GM21390 (cell line): ENCODE data around the gene LEF1.
"Not testable (repeated sequence)": the region's sequence is repeated elsewhere in the genome, so short reads cannot be mapped to it uniquely, and the experiment has no call there.

ENCODE experiments used
- ATAC-seq: cut with Tn5 transposase; IDR thresholded peaks from one replicate; pipeline ENCODE4 v1.9.1; 2021; ENCODE audit not compliant: unreplicated experiment

The LEF1 gene

DNA sequence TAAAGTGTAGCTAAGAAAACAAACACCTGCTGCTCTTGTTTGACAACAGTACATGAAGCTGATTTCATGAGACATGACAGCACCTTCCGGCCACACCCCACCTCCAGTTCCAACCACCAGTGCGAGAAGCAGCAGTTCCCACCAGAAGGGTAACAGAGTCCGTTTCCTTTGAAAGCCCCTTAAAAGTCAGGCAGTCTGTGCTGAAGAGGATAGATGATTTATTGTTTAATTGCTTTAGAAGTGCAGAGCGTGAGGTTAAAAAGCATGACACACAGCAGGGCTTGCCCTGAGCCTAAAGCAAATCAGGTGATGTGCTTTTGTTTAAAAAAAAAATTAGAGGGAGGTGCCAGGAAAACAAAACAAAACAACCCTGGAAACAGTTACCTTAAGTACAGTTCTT is 96.4 kb downstream of the LEF1 start:
- peak; percentile 75 for ATAC-seq

DNA sequence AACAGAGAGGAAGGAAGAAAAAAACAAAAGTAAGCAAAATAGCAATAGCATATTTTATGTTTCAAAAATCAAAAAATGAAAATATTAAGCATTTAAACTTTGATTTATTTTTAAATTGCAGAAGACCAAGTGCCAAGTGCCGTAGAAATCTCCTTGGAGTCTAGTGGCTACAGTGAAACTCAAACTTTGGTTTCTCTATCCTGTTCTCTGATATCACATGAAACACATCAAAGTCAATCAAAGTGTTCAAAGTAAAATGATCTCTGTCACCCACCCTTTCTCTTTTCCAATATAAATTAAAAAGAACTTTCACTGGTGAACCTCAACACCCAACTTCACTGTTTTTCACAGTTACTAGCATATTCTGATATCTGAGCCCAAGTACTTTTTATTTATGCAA is 98.0 kb downstream of the LEF1 start:
- no peak for ATAC-seq

DNA sequence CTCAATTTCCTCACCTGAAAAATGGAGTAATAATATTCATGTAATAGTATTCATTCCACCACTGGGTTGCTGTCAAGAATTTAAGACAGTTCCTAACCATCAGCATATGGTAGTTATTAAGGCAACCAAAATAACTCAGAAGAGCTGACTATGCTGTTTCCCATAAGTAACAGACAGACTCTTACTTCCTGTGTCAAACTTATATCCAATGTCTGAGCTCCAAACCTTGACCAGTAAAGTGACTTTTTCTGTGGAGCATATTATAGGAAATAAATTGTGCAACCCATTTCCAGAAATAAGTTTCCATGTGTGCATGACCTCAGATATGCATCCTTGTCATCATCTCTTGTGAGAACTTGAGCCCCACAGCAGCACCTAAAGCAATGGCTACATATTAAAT is 100.3 kb downstream of the LEF1 start:
- no peak for ATAC-seq

GRCh38 chr4:108060686-108061321 is 107.9 kb downstream of the LEF1 start:
- ATAC-seq: no peak

DNA sequence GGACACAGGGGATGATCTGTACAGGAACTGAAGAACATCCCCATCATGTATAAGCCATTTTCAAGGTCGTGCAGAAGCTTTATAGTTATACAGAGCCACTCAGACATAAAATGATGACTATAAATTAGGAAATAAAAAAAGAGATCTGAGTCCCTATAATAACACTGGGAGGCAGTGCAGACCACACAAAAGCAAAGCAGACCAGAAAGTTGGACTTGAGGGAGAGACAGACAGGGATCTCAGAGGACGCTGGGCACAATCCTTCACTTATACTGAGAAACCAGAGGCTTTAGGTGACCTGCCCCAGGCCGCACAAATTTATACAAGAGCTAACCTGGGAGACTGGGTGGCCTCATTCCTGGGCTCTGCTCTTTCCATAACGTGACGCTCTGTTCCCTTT is 108.6 kb downstream of the LEF1 start:
- no peak for ATAC-seq

GRCh38 chr4:108058685-108059440 is 109.9 kb downstream of the LEF1 start:
- ATAC-seq: no peak

DNA sequence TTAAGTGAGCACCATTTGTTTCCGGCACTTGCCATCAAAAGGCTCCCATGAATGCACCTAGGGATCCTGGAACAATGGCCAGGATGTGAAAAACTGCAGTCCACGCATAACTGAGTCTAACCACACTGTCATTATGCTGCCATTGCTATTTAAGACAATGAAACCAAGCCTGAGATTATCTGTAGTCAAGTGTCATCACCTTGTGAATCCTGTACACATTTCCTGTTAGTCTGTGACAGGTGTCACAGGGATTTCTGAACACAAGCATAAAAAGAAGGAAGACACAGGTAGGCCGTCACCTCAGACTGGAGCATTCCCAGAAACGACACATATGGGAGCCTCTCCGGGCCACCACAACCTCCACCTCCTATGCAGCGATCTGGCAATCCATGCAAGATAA is 112.3 kb downstream of the LEF1 start:
- no peak for ATAC-seq

GRCh38 chr4:108055787-108056186 is 112.9 kb downstream of the LEF1 start:
- no peak for ATAC-seq

DNA sequence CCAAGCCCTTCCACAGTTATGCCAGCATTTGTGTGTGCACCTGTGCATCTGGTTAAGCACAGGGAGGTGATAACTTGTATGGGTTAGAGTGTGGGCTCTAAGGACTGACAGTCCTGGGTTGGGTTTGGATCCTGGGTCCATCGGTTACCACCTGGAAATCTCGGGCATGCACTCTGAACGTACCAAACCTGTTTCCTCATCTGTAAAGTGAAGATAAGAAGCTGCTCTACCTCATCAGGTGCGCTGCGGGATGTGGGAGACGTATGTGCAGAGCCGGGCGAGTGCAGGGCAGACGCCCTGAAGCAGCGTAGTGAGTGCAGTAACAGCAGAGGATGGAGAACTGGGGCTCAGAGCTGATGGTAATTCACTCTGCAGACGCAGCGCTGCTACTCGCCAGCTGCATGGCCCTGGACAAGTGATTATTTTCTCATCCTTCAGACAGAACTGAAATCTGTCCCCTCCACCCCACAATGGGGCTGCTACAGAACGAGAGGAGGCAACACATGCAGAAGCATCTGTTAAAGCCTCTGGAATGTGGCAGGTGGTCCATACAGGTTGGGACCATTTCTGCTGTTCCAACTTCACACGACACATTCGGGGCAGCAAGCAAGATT is 114.6 kb downstream of the LEF1 start:
- no peak for ATAC-seq

GRCh38 chr4:108053251-108053711 is 115.5 kb downstream of the LEF1 start:
- peak; percentile 87 for ATAC-seq

DNA sequence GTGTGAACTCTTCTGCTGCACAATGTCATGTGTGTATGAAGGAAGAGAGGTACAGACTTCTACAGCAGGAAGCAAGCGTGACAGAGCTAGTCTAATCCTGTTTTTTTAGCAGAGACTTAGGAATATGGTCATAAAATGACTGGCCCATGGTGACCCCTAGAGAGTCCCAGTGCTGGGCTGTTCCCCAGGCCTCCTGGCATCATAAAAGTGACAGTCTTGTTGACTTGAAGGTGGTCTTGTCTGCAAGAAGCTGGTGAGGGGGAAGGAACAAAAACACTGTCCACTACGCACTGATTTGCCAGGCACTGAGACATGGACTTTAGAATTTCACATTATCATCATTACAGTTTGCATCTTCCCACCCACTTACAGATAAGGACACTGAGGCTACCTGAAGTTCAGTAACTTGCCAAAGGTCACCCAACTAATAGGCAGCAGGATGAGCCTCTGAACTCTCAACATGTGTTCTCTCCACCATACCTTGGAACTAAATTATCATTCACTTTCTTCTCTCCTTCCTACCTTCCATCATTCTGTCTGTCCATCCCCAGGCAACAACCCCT is 116.1 kb downstream of the LEF1 start:
- peak; percentile 21 for ATAC-seq

DNA sequence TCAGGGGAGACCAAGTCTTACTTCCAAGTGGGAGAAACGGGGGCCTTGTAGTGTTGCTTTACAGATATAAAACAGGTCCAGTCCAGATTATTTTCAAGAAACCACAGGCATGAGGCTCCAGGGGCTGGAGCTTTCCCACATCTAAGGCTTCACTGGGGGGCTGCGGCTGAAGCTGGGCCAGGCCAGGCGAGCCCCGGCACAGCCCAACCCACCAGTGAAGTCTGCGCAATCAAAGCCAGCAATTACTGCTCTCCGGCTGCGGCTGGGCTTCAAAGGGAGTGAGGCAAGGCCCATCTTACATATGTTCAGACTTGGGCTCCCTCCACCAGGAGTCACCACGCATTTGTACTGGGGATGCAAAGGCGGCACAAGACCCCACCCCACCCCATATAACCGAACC is 117.4 kb downstream of the LEF1 start:
- ATAC-seq: no peak

DNA sequence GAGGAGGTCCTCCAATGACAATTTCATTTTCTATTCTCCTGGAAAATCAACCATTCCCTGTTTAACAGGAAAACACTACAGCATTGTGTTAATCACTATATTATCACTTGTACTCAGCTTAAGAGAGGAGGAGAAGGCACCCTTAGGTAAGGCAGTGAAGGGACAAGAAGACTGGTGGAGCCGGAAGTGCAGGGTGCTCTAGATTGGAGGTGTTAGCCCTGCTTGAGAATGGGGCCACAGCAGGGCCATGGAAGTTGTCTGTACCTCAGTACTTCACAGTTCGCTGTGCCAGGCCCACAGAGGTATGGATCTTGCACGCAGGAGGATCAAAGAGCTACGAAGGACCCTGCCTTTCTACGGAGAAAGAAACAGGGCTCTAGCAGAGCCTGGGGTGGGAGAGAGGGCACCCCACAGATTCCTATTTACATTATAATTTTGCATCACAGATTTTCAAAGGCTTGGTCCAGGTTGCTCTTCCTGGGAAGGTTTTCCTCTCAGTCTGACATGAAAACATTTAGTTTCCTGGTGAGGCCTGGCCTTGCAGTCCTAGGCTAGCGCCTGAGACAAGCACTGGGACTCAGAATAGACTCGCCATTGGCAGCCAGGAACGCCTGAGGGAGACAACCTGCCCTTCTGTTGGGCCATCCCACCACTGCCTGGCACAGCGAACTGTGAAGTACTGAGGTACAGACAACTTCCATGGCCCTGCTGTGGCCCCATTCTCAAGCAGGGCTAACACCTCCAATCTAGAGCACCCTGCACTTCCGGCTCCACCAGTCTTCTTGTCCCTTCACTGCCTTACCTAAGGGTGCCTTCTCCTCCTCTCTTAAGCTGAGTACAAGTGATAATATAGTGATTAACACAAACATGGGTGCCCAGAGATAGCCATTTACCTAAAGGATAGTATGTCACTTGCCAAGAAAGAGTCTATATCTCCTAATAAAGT is 118.3 kb downstream of the LEF1 start:
- ATAC-seq: not testable (repeated sequence)

- ATAC-seq: no peak
These were observed 119.3 kb downstream of the LEF1 start for GRCh38 chr4:108049406-108049805.

- no peak for ATAC-seq
These were observed 119.7 kb downstream of the LEF1 start for GRCh38 chr4:108048997-108049396.

DNA sequence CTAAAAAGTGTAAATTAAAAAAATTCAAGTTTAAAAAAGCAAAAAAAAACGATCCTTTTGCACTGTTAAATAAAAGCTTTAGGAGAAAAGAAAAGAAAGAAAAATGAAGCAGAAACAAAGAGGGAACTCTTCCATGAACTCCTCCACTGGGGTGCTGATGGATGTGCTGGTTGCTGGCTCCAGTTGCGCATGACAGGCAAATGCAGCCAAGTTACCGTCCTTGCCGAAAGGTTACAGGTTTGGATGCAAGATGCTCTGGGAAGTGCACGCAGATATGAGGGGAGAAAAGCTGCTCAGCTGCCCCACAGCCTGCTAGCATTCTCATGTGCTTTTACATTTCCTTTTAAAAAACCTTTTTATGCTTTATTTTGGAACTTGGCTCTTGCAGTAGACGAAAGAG is 120.6 kb downstream of the LEF1 start:
- no peak for ATAC-seq

DNA sequence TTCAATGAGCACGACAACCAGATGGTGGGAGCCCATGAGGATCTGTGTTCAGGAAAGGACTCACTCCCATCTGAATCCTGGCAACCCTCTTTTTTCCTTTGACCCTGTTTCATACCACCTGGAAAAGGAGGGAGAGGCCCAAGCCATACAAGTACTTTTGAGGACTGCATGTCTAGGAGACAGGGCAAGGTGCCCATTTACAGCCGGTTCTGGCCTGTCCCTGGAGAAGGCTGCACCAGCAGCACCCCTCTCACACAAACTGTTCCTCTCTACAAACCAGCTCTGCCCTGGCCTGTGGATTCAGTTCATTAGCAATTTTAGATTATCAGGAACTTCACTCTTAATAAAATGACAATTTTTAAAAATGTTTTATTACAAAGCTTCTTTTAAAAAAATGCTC is 121.5 kb downstream of the LEF1 start:
- no peak for ATAC-seq

- no peak for ATAC-seq
These were observed 123.1 kb downstream of the LEF1 start for GRCh38 chr4:108045687-108046024.

DNA sequence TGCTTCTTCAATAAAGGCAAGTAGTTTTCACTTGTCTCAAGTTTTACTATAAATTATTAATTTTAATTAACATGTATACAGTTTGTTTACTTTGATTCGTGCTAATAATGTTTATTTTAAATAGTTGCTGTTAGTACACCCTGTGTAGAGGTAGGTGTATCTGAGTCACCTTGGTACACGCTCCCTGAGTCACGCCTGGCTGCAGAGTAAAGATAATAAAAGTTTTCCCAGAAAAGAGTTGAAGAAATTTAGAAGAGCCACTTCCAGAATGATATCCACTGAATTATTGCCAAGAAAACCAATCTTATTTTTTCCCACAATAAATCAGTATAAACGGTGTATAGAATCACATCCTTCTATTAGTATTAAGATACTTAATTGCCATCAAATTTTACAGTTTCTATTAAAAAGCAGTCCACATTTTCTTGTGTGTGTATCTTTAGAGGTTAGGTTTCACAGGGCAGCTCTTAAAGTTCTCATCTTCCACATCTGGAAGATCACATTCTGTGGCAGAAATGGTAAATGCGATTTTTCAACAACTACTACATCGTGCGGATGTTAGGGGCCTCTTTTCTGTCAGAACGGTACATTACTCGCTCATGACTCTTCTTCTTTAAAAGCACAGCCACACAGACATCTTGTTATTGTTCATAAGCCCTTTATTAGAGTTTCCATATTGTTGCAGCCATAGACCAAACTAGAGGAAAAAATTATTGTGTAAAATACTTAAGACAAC is 123.6 kb downstream of the LEF1 start:
- no peak for ATAC-seq

GRCh38 chr4:108043526-108043925 is 125.2 kb downstream of the LEF1 start:
- ATAC-seq: no peak
